RPMI7951 (cell line): ENCODE measurements around the gene PLA2G4E. TPM values are rescaled to one million over a fixed set of nuclear protein-coding genes. Genes with fewer than 3 reads are reported as not detected.

ENCODE experiments used
- DNase-seq: peaks from one replicate; pipeline ENCODE4 v3.0.0-alpha.2; 2012; ENCODE audit warnings: low read depth
- total RNA-seq: library from RNA; depleted of rRNA; stranded (reverse); fragments of >200 nt; shearing (Covaris generic); gene quantifications from 2 replicates; pipeline ENCODE4 v1.2.3, GENCODE V29; 2014

Gene PLA2G4E
- total RNA-seq, 1 experiment from 2014 or later, result not detected

- no peak for DNase-seq
These were observed 42.3 kb downstream of the PLA2G4E start for GRCh38 chr15:41978534-41978933.

- no peak for DNase-seq
These were observed 43.0 kb downstream of the PLA2G4E start for GRCh38 chr15:41977757-41978383.

DNA sequence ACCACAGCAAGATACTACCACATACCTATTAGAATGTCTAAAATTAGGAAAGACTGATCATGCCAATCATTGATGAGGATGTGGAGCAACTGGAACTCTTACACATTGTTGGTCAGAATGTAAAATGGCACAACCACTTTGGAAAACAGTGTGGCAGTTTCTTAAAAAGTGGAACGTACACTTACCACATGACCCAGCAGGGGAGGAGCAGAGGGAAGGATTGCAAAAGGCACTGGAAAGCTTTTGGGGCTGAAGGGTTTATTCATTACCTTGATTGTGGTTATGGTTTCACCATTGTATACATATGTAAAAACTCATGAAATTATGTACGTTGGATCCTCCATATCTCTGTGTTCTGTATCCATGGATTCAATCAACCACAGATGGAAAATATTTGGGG lies 45.2 kb downstream of the PLA2G4E start:
- peak; percentile 16 for DNase-seq

- no peak for DNase-seq
These were observed 46.8 kb downstream of the PLA2G4E start for GRCh38 chr15:41974041-41974440.

- DNase-seq, result peak; percentile 100
These were observed 48.3 kb downstream of the PLA2G4E start, which contains the start of gene EHD4 for GRCh38 chr15:41972253-41973242. Gene EHD4, minus strand, starts transcription at chr15:41972557. Its CDS starts 63 bp downstream, at chr15:41972494.

GRCh38 chr15:41971895-41972252 lies 49.0 kb downstream of the PLA2G4E start:
- DNase-seq, result peak; percentile 10

- DNase-seq, result peak; percentile 79
These were observed 49.5 kb downstream of the PLA2G4E start for GRCh38 chr15:41971089-41971894.

DNA sequence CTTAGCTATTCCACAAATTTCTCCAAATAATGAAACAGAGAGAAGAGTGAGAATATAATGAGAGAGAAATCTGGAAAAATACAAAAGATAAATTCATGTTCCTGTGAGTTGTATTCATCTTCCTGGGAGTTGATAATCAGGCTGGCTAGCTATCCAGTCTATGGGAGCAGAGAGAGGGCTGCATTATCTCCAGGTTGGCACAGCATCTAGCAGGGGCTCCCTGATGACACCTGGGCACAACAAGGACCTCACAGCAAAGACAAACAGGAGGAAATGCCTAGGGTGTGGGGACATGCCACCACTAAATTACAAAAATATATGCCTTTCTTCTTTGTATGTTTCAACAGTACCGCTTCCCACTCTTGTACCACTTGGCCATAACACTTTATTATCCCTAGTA lies 50.4 kb downstream of the PLA2G4E start:
- DNase-seq, result no peak

DNA sequence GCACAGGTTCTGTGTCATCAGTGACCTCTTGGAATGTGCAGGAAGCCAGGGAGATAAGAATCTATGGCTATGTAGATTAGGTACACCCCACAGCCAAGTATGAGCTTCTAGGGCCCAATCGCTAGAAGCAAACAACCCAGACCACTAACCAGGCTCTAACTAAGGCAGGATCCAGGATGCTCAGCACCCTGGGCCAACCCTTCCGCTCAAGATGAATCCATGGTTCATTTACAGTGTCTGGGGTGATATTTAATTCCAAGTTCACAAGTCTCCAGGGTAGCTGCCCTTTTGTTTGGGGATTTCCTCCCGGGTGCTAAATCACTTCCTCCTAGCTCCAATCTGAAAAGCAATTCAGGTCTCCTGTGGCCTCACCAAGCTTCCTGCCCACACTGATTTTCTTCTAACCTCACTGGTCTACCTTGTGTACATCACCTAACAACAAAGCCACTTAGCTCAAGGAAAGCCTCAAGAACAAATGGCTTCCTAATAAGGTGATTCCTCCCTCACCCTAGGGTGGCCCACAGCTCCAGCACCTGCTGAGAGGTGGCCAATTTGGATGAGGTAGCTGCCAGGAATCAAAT lies 50.9 kb downstream of the PLA2G4E start:
- peak; percentile 89 for DNase-seq

DNA sequence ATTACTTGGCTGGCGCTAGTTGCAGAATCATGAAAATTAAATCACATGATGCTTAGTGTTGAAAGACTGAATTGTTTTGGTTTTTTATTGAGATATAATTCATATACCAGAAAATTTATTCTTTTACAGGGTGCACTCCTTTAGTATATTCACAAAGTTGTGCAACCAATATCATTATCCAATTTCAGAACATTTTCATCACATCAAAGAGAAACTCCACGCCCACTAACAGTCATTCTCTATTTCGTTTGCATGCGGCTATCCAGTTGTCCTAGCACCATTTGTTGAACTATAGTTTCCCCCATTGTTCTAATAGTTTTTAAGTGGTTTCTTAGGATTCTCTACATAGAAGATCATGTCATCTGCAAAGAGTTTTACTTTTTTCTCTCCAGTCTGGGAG lies 52.1 kb downstream of the PLA2G4E start:
- peak; percentile 24 for DNase-seq

DNA sequence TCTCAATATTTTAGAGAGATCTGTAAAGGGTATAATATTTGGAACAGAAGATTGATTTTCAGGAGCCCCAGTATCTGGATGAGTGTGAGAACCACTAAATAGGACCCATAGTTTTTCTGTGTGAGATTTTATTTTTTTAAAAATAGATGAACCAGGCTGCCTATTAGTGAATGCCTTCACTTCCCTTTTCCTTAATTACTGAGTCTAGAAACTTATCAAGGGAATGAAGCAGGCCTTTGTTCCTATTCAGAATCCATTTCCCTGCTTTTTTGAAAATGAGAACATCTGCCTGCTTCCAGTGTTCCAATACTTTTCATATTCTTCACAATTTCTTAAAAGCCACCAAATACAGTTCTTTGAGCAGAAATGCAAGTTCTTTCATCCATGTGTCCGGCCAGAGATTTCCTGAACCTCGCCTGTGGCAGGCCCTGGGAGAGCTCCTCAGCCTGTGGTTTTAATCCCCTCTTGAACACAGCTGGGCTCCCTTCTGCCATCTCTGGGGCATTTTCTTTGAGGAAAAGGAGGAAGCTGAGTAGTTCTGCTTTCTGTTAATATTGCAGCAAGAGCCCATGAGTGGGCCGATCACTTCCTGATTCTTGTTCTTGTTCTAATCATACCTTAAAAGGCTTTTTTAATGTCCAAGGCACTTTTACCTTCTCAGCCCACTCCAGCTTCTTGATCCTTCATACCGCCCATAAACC lies 53.2 kb downstream of the PLA2G4E start:
- peak; percentile 87 for DNase-seq

DNA sequence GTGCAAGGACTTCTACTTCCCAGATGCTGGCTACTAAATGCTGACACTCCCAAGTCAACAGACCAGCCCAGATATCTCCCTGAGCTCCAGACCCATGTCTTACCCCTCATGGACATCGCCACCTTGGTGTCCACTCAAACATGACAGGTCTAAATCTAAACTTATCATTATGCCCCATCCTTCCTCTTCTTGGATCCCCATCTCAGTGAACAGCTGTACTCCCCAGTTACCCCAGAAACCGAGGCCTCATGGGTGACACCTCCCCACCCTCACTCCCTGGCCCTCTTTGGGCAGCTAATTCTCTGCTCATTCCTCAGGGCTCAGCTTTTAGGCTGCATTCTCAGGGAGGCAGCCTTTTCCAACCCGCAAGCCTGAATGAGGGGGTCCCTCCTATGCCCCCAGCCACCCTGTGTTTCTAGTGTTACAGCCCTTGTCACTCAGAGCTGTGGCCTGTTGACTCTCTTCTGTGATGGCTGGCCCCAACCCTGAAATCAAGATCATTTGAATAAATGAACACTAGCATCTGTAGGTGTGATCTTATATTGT lies 53.8 kb downstream of the PLA2G4E start:
- DNase-seq, result no peak

GRCh38 chr15:41966414-41966812 lies 54.4 kb downstream of the PLA2G4E start:
- no peak for DNase-seq

DNA sequence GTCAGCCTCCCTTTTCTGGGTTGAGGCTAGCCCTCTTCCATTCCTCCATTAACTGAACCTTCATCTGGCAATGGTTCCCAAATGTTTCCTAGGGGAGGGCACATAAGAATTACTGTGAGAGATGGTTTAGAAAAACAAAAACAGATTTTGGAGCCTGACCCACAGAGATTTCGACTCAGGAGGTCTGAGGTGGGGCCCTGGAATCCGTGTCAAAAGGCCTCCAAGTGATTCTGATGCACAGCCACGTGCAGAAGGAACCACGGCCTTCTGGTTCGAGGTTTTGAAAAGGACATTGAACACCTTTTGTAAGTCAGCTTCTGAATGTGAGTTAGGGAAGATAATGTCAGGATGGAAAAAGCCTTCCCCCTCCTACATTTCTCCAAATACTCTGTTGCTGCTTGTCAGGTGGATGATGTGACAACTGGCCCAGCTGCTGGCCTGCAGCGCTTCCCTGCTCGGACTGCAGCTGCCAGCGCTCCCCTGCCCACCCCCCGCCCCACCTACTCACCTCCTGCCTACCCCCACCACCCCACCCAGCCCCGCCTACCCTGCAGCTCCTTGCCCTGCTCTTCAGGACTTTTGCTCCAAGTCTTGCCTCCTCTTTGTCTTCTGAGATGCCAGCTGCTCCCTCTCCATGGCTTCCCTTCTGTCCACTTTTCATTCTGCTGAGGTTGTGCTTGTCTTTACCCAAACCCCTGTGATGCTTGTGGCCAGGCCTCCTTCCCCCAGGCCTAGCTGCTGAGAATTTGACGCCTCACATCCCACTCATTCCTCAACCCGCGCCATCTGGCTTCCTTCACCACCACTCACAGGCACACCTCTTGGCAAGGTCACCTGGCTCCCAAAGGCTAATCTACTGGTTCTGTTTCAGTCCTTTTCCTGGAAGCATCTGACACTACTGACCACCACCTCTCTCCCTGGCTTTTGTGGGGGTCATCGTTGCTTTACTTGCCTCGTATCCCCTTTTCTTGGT lies 55.1 kb downstream of the PLA2G4E start:
- peak; percentile 65 for DNase-seq

DNA sequence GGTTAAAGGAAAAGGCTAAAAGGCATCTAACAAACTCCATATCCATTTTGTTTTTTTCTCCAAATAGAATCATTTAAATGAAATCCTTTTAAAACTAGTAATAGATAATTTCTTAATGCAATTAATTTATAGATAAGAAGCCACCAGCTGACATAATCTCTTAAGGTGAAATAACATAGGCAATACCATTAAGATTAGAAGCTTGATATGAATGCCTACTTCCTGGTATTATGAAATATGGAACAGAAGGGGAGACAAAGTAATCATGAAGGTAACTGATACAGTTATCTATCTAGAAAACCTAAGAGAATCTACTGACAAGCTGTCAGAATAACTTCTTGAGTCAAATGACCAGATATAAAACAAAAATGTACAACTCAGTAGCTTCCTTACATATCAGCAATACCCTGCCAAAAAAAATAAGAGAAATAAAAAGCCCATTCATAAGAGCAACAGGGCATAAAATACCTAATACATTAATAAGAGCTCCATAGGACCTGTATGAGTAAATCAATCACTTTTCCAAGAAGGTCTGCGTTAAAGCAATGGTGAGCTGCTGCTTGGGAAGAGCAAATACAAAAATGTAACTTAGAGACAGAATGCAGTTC lies 59.1 kb downstream of the PLA2G4E start:
- DNase-seq, result no peak

GRCh38 chr15:41961001-41961518 lies 59.8 kb downstream of the PLA2G4E start:
- DNase-seq, result no peak

GRCh38 chr15:41958002-41958420 lies 62.8 kb downstream of the PLA2G4E start:
- no peak for DNase-seq

DNA sequence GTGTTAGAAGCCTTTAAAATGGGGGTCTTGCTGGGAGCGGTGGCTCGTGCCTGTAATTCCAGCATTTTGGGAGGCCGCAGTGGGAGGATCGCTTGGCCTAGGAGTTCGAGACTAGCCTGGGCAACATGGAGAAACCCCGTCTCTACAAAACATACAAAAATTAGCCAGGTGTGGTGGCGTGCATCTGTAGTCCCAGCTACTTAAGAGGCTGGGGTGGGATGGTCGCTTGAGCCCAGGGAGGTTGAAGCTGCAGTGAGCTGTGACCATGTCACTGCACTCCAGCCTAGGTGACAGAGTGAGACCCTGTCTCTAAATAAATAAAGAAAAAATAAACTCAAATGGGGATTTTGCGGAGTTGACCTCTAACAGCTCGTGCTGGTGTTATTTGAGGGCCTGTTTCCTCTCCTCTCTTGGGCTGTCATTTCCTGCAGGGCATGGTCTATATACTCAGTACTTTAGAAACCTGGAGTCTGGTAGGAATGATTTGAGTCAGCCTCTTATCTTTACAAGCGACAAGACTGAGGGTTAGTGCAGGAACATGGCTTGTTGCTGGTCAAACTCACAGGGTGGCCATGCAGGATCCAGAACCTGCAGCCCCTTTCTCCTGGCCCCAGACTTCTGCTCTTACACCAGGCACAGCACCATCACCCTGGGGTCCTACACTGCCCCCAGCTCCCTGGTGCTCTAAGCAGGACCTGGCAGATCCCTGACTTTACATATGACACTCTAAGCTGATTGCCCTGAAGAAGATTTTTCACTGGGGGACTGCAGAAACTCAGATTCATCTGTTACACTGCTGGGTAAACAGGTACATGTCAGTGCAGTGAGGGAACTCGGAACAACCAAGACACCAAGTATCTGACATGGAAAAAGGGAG lies 63.6 kb downstream of the PLA2G4E start:
- DNase-seq, result no peak
